SU-DHL-6 (cell line): Measurements from ENCODE around the gene ILF2.
A peak's percentile ranks its signal among the peaks of the same experiment; 100 is the strongest.

Source experiments
- H2AFZ ChIP-seq: fragments of 200-600 bp; sonication (generic); 2 replicates; pipeline ENCODE4 v1.6.1; 2014; ENCODE audit warnings: low read depth, mild to moderate bottlenecking, moderate library complexity, mixed read lengths, antibody characterized with exemption, low read length; ENCODE audit not compliant: severe bottlenecking
- H3F3A ChIP-seq: fragments of 200-600 bp; shearing (Covaris generic); 2 replicates; pipeline ENCODE4 v1.6.0; 2016; ENCODE audit warnings: antibody characterized with exemption, mild to moderate bottlenecking; ENCODE audit not compliant: insufficient read depth
- H3K27ac ChIP-seq: fragments of 200-600 bp; sonication (generic); 2 replicates; pipeline ENCODE4 v1.5.1; 2016; ENCODE audit warnings: low read depth, mild to moderate bottlenecking, low read length, moderate library complexity, mixed read lengths
- H3K27me3 ChIP-seq: fragments of 200-600 bp; sonication (generic), shearing (Covaris generic); 2 replicates; pipeline ENCODE4 v1.6.0; 2014; ENCODE audit warnings: mild to moderate bottlenecking, low read length
- H3K36me3 ChIP-seq: fragments of 200-600 bp; sonication (generic); 2 replicates; pipeline ENCODE4 v1.6.1; 2014; ENCODE audit warnings: mild to moderate bottlenecking, low read length, mixed read lengths
- H3K4me2 ChIP-seq: fragments of 300-600, 200-600 bp; shearing (Covaris generic), sonication (generic); 2 replicates; pipeline ENCODE4 v1.6.0; 2014; ENCODE audit warnings: low read length, low read depth, mild to moderate bottlenecking; ENCODE audit not compliant: poor library complexity, severe bottlenecking
- H3K4me3 ChIP-seq: fragments of 200-600 bp; sonication (generic); 2 replicates; pipeline ENCODE4 v1.5.1; 2014; ENCODE audit warnings: antibody characterized with exemption, low read length, mild to moderate bottlenecking, mixed read lengths; ENCODE audit not compliant: insufficient read depth, poor library complexity, severe bottlenecking
- H3K79me2 ChIP-seq: fragments of 200-600 bp; sonication (generic); 2 replicates; pipeline ENCODE4 v1.6.1; 2014; ENCODE audit warnings: mild to moderate bottlenecking, low read length, moderate library complexity; ENCODE audit not compliant: insufficient read depth
- H3K9ac ChIP-seq: fragments of 200-600 bp; sonication (generic); 2 replicates; pipeline ENCODE4 v1.7.0; 2014; ENCODE audit warnings: mild to moderate bottlenecking, low read length
- H3K9me2 ChIP-seq: fragments of 200-600 bp; sonication (generic); replicated peaks from 2 replicates; pipeline ENCODE4 v1.6.1; 2014; ENCODE audit warnings: low read length; ENCODE audit not compliant: insufficient read depth
- H3K9me3 ChIP-seq: fragments of 200-600 bp; sonication (generic); 2 replicates; pipeline ENCODE4 v1.6.1; 2014; ENCODE audit warnings: low read length, mixed read lengths; ENCODE audit not compliant: insufficient read depth
- H4K20me1 ChIP-seq: fragments of 200-600 bp; sonication (generic); 2 replicates; pipeline ENCODE4 v1.6.1; 2014; ENCODE audit warnings: low read depth, mild to moderate bottlenecking, antibody characterized with exemption, low read length, moderate library complexity, mixed read lengths
- CTCF ChIP-seq: fragments of 200-600 bp; sonication (generic); IDR thresholded peaks from one replicate; pipeline ENCODE4 v1.5.1; 2017; ENCODE audit warnings: antibody characterized with exemption, mild to moderate bottlenecking, low read length, moderate library complexity; ENCODE audit not compliant: insufficient read depth, poor library complexity, severe bottlenecking
- EZH2phosphoT487 ChIP-seq: fragments of 200-600 bp; sonication (generic), shearing (Covaris generic); conservative IDR thresholded peaks from 2 replicates; pipeline ENCODE4 v1.6.1; 2018; ENCODE audit warnings: mild to moderate bottlenecking, antibody characterized with exemption, low read length, moderate library complexity, mixed read lengths

Gene ILF2

GRCh38 chr1:153679337-153680119, 8.7 kb upstream of the ILF2 start:
- Histone ChIP-seq H3K9me3 (no peaks in the 10 kb centered on the region), H3K4me3 (no peak overlapping the region), H4K20me1 (no peaks in the 10 kb centered on the region), H3K9ac (no peak overlapping the region), H3K4me2 (peak overlapping the region; percentile 15), H3K27ac (no peak overlapping the region), H3F3A (no peaks in the 10 kb centered on the region), H3K79me2 (no peaks in the 10 kb centered on the region), H3K9me2 (no peaks in the 10 kb centered on the region), H3K36me3 (no peaks in the 10 kb centered on the region), H2AFZ (no peak overlapping the region), H3K27me3 (no peaks in the 10 kb centered on the region)
- TF ChIP-seq EZH2phosphoT487 (no peak), CTCF (no peak)

GRCh38 chr1:153678519-153679336, 7.9 kb upstream of the ILF2 start, which contains the start of gene NPR1:
Gene NPR1 (plus strand): TSS chr1:153678688. CDS start chr1:153679109, 421 bp downstream.
- no peaks in the 10 kb centered on the region for H3K36me3 ChIP-seq
- H3K9ac ChIP-seq: no peak within 1 kb of the TSS
- H3K27me3 ChIP-seq: no peaks in the 10 kb centered on the region
- H3K9me3 ChIP-seq: no peaks in the 10 kb centered on the region
- H3K4me3 ChIP-seq: no peak within 1 kb of the TSS
- H3K4me2 ChIP-seq: peak within 1 kb of the TSS; percentile 15
- H4K20me1 ChIP-seq: no peaks in the 10 kb centered on the region
- TF ChIP-seq CTCF (no peak), EZH2phosphoT487 (no peak)
- H3K9me2 ChIP-seq: no peaks in the 10 kb centered on the region
- no peaks in the 10 kb centered on the region for H3F3A ChIP-seq
- H3K27ac ChIP-seq: no peak within 1 kb of the TSS
- no peak within 1 kb of the TSS for H2AFZ ChIP-seq
- no peaks in the 10 kb centered on the region for H3K79me2 ChIP-seq

DNA sequence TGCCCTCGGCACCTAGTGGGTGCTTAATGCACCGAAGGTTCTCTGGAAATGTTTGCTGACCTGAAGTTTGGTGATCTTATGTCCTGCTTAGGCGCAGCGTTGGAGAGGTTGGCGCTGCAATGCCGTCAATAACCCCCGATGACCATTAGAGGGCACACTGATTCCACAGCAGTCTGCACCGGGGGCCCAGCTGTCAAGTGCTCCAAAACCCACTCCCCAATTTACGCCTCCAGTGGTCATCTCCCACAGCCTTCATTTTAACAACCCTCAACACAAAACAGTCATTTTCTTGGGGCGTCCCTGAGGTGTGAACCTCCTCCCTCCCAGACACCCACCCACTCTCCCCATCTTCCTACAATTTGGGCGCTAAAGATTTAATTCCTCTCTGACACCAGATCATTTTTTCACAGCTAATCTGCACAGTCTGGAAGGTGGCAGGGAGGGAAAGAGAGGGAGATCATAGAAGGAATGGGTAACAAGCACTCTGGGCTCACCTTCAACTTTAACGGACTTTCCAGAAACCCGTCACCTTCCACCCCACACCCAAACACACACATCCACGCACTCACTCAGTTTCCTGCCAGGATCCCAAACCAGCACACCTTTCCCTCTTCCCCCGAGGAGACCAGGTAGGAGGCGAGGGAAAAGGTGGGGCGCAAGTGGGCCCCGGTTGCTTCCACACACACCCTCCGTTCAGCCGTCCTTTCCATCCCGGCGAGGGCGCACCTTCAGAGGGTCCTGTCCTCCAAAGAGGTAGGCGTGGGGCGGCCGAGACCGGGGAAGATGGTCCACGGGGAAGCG, 7.1 kb upstream of the ILF2 start:
- no peaks in the 10 kb centered on the region for H3K27me3 ChIP-seq
- no peaks in the 10 kb centered on the region for H3K36me3 ChIP-seq
- no peaks in the 10 kb centered on the region for H3F3A ChIP-seq
- H3K27ac ChIP-seq: no peak overlapping the region
- no peak overlapping the region for H3K9ac ChIP-seq
- no peak overlapping the region for H3K4me2 ChIP-seq
- TF ChIP-seq EZH2phosphoT487: no peak
- peak; percentile 83 for TF ChIP-seq CTCF
- H3K4me3 ChIP-seq: no peak overlapping the region
- H3K79me2 ChIP-seq: no peaks in the 10 kb centered on the region
- no peaks in the 10 kb centered on the region for H3K9me3 ChIP-seq
- H4K20me1 ChIP-seq: no peaks in the 10 kb centered on the region
- no peak overlapping the region for H2AFZ ChIP-seq
- H3K9me2 ChIP-seq: no peaks in the 10 kb centered on the region
